Measurements from ENCODE around the gene CD200R1L.
"Not testable (repeated sequence)": the region's sequence is repeated elsewhere in the genome, so short reads cannot be mapped to it uniquely, and the experiment has no call there.

CD200R1L gene

GRCh38 chr3:112846764-112847163, at the start of gene CD200R1L:
Gene CD200R1L, minus strand, starts transcription at chr3:112846864. Its CDS starts 17,497 bp downstream, at chr3:112829367.
- DNase-seq, result no peak

GRCh38 chr3:112894258-112894657, 47.6 kb upstream of the CD200R1L start:
- DNase-seq, result no peak

GRCh38 chr3:112889357-112889756, 42.7 kb upstream of the CD200R1L start:
- DNase-seq, result no peak

- no peak for DNase-seq
These were observed 41.9 kb upstream of the CD200R1L start for GRCh38 chr3:112888381-112889085.

- no peak for DNase-seq
These were observed 38.1 kb upstream of the CD200R1L start for GRCh38 chr3:112884678-112885290.

- no peak for DNase-seq
These were observed 35.2 kb upstream of the CD200R1L start for GRCh38 chr3:112881891-112882290.

GRCh38 chr3:112875561-112875960, 28.9 kb upstream of the CD200R1L start:
- DNase-seq, result no peak

GRCh38 chr3:112874725-112875124, 28.1 kb upstream of the CD200R1L start:
- no peak for DNase-seq

- no peak for DNase-seq
These were observed 27.0 kb upstream of the CD200R1L start for GRCh38 chr3:112873632-112874031.

GRCh38 chr3:112871735-112872134, 25.1 kb upstream of the CD200R1L start:
- DNase-seq, result no peak

- no peak for DNase-seq
These were observed 19.1 kb upstream of the CD200R1L start for GRCh38 chr3:112865757-112866156.

- DNase-seq, result no peak
These were observed 14.2 kb upstream of the CD200R1L start for GRCh38 chr3:112860898-112861297.

- DNase-seq, result peak; percentile 28
These were observed 11.9 kb upstream of the CD200R1L start for GRCh38 chr3:112858410-112859069.

GRCh38 chr3:112857526-112857925, 10.9 kb upstream of the CD200R1L start:
- DNase-seq, result peak; percentile 33

GRCh38 chr3:112856537-112856936, 9.9 kb upstream of the CD200R1L start:
- DNase-seq, result peak; percentile 70

GRCh38 chr3:112855883-112856282, 9.2 kb upstream of the CD200R1L start:
- no peak for DNase-seq

GRCh38 chr3:112855074-112855473, 8.4 kb upstream of the CD200R1L start:
- not testable (repeated sequence) for DNase-seq

- DNase-seq, result peak; percentile 52
These were observed 1.5 kb upstream of the CD200R1L start for GRCh38 chr3:112848196-112848595.

- DNase-seq, result peak; percentile 66
These were observed 1.0 kb upstream of the CD200R1L start for GRCh38 chr3:112847692-112848091.

- DNase-seq, result no peak
These were observed 892 bp downstream of the CD200R1L start for GRCh38 chr3:112845772-112846171.

- DNase-seq, result no peak
These were observed 17.6 kb downstream of the CD200R1L start for GRCh38 chr3:112829046-112829445.

- DNase-seq, result no peak
These were observed 24.3 kb downstream of the CD200R1L start for GRCh38 chr3:112822064-112823055.

- no peak for DNase-seq
These were observed 28.4 kb downstream of the CD200R1L start for GRCh38 chr3:112818289-112818688.
